Measurements from ENCODE around the gene RASL11A. TPM values are rescaled to one million over a fixed set of nuclear protein-coding genes. Genes with fewer than 3 reads are reported as not detected.

The RASL11A gene
- total RNA-seq, 4 donors from 2014 or later, result 26.5 to 70.1 (median 39.6) TPM

DNA sequence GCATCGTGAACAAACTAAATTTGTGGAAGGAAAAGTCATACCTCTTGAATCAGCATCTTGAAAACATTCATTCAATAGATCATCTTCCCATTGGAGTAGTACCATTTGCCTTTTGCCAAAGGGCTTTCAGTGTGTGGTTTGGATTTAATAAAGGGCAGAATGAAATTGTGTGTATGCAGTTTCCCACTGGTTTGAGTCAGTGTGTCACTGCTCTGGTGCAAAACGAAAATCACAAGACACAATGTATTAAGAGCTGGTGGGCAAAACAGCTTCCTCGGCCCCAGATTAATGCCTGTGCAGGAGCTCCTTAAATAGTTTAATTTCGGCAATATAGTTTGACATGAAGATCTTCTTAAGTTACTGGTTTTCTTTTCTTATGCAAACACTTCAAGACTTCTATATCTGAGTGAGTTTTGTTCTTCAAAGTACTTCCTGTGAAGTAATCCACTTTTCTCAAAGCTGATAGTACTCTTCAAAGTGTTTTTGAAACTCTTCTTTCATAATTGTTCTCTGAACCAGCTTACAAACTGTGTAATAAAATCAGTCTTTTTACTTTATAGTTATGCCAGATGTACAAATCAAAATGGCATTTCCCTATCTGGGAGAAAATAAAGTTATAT, 32.1 kb downstream of the RASL11A start:
- Histone ChIP-seq H3K36me3 (no peaks in the 10 kb centered on the region), H3K4me1 (no peaks in the 10 kb centered on the region), H3K4me3 (no peak overlapping the region), H3K27ac (no peak overlapping the region), H3K9me3 (no peaks in the 10 kb centered on the region), H3K27me3 (no peaks in the 10 kb centered on the region)
- DNase-seq, result no peak
- no peak for TF ChIP-seq POLR2A (IDR thresholded peaks at IDR 0.05)
- TF ChIP-seq, protein P1, sequence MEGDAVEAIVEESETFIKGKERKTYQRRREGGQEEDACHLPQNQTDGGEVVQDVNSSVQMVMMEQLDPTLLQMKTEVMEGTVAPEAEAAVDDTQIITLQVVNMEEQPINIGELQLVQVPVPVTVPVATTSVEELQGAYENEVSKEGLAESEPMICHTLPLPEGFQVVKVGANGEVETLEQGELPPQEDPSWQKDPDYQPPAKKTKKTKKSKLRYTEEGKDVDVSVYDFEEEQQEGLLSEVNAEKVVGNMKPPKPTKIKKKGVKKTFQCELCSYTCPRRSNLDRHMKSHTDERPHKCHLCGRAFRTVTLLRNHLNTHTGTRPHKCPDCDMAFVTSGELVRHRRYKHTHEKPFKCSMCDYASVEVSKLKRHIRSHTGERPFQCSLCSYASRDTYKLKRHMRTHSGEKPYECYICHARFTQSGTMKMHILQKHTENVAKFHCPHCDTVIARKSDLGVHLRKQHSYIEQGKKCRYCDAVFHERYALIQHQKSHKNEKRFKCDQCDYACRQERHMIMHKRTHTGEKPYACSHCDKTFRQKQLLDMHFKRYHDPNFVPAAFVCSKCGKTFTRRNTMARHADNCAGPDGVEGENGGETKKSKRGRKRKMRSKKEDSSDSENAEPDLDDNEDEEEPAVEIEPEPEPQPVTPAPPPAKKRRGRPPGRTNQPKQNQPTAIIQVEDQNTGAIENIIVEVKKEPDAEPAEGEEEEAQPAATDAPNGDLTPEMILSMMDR (IDR thresholded peaks at IDR 0.05), result no peak

GRCh38 chr13:27304099-27304498, 33.5 kb downstream of the RASL11A start:
- H3K4me3 ChIP-seq, result no peak overlapping the region
- TF ChIP-seq, protein P1 (IDR thresholded peaks at IDR 0.05), result no peak
- no peak for TF ChIP-seq POLR2A (IDR thresholded peaks at IDR 0.05)
- no peaks in the 10 kb centered on the region for H3K4me1 ChIP-seq
- no peaks in the 10 kb centered on the region for H3K9me3 ChIP-seq
- H3K36me3 ChIP-seq, result no peaks in the 10 kb centered on the region
- H3K27ac ChIP-seq, result no peak overlapping the region
- DNase-seq, result no peak
- H3K27me3 ChIP-seq, result no peaks in the 10 kb centered on the region

- H3K9me3 ChIP-seq, result no peaks in the 10 kb centered on the region
- no peaks in the 10 kb centered on the region for H3K4me1 ChIP-seq
- TF ChIP-seq, protein P1 (IDR thresholded peaks at IDR 0.05), result no peak
- no peak for TF ChIP-seq POLR2A (IDR thresholded peaks at IDR 0.05)
- H3K27me3 ChIP-seq, result no peaks in the 10 kb centered on the region
- no peak overlapping the region for H3K4me3 ChIP-seq
- no peak overlapping the region for H3K27ac ChIP-seq
- DNase-seq, result no peak
- no peaks in the 10 kb centered on the region for H3K36me3 ChIP-seq
Observed at GRCh38 chr13:27304611-27305010, 34.0 kb downstream of the RASL11A start.

DNA sequence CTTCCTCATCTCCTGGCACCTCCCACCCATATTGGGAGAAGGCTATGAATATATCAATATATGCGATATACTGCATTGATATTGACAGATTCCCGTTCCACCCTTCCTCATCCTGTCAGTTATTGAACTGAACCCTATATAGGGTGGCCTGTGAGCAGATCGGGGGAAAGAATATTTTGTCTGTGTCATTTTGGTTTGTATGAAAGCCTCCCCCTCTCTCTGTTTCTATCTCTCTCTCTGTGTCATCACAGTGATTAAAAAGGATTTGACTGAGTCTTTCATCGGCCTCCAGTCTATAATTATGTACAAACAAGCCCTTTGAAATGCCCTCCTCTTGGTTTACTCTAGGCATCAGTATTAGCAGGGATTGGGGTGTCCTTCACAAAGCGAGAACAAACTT, 35.7 kb downstream of the RASL11A start:
- no peaks in the 10 kb centered on the region for H3K4me1 ChIP-seq
- no peaks in the 10 kb centered on the region for H3K27me3 ChIP-seq
- TF ChIP-seq POLR2A (IDR thresholded peaks at IDR 0.05), result no peak
- TF ChIP-seq, protein P1 (IDR thresholded peaks at IDR 0.05), result no peak
- H3K27ac ChIP-seq, result no peak overlapping the region
- H3K36me3 ChIP-seq, result no peaks in the 10 kb centered on the region
- DNase-seq, result no peak
- no peaks in the 10 kb centered on the region for H3K9me3 ChIP-seq
- H3K4me3 ChIP-seq, result no peak overlapping the region

- no peaks in the 10 kb centered on the region for H3K9me3 ChIP-seq
- H3K27me3 ChIP-seq, result no peaks in the 10 kb centered on the region
- no peaks in the 10 kb centered on the region for H3K4me1 ChIP-seq
- H3K4me3 ChIP-seq, result no peak overlapping the region
- TF ChIP-seq, protein P1 (IDR thresholded peaks at IDR 0.05), result no peak
- TF ChIP-seq POLR2A (IDR thresholded peaks at IDR 0.05), result no peak
- H3K27ac ChIP-seq, result no peak overlapping the region
- no peak for DNase-seq
- no peaks in the 10 kb centered on the region for H3K36me3 ChIP-seq
Observed at GRCh38 chr13:27308941-27309340, 38.3 kb downstream of the RASL11A start.
